GM12801 (cell line): ENCODE measurements around the gene IL31RA.

Experiments
- TF ChIP-seq, protein P1 (sequence below): IDR thresholded peaks from one replicate; pipeline ENCODE4 v1.5.1; 2011; ENCODE audit warnings: control low read depth; ENCODE audit not compliant: insufficient read length; ENCODE audit errors: extremely low read depth

The IL31RA gene

DNA sequence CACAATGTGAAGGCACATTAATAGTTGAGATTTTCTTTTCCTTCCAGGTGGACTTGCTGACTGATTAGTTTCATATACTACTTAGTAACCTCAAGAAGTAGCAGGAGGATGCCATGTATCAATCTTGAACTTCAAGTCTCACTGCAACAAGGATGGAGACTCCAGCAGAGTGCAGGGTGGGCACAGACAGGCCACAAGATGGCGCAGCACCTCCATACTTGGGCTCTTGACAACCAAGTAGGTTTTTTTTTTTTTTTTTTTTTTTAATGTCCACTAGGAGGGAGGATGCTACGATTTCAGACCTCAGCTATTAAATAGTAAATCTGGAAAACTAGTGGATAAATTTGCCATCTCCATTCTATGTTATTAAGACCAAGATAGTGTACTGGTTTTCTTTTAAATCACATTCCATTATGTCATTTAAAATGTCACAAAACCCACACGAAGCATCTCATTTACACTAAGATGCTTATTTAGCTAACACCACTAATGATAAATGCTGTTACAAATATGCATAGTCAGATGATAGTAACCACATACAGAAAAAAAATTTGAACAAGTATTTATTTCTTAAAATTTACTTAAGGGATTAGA, 85.0 kb downstream of the IL31RA start:
- TF ChIP-seq, protein P1, sequence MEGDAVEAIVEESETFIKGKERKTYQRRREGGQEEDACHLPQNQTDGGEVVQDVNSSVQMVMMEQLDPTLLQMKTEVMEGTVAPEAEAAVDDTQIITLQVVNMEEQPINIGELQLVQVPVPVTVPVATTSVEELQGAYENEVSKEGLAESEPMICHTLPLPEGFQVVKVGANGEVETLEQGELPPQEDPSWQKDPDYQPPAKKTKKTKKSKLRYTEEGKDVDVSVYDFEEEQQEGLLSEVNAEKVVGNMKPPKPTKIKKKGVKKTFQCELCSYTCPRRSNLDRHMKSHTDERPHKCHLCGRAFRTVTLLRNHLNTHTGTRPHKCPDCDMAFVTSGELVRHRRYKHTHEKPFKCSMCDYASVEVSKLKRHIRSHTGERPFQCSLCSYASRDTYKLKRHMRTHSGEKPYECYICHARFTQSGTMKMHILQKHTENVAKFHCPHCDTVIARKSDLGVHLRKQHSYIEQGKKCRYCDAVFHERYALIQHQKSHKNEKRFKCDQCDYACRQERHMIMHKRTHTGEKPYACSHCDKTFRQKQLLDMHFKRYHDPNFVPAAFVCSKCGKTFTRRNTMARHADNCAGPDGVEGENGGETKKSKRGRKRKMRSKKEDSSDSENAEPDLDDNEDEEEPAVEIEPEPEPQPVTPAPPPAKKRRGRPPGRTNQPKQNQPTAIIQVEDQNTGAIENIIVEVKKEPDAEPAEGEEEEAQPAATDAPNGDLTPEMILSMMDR, result peak; percentile 22

DNA sequence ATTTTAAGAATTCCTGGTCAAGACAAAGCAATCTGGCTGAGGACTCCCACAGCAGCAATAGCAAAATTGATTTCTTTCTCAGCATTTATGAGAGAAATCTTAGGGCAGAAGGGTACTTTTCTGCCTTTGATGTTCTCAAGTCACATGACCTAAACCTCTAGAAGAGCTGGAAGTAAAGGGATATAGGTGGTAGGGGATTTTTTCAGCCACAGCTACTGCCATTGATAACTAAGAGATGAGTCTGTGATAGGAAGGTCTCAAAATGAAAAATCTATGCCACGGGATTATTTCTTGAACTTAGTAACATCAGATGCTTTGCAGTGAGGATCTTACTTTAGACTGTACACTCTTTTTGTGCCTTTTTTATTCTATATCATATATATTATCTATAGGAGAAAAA, 108.1 kb downstream of the IL31RA start:
- TF ChIP-seq, protein P1, result no peak

DNA sequence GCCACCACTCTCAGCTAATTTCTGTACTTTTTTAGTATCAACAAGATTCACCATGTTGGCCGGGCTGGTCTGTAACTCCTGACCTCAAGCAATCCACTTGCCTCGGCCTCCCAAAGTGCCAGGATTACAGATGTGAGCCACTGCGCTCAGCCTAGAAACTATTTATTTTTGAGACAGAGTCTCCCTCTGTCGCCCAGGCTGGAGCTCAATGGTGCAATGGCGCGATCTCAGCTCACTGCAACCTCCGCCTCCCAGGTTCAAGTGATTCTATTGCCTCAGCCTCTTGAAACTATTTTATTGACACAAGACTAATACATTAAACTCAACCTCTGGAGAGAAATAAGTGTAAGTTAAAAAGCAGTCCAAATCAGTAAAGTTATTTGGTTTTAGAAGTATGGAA, 109.6 kb downstream of the IL31RA start:
- TF ChIP-seq, protein P1, result no peak

DNA sequence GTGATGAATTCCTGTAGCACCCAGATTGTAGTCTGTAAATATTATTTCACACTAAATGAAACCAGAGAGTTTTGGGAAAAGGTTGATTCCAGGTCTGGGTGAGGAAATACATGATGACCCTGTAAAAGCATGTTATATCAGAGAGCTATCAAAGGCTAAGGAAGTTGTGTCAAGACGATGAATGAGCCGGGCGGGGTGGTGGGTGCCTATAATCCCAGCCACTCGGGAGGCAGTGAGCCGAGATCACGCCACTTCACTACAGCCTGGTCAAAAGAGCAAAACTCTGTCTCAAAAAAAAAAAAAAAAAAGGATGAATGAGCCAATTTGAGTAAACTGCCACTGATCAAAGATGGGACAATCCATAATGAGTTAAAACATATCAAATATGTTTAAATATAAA, 114.4 kb downstream of the IL31RA start:
- TF ChIP-seq, protein P1, result no peak

DNA sequence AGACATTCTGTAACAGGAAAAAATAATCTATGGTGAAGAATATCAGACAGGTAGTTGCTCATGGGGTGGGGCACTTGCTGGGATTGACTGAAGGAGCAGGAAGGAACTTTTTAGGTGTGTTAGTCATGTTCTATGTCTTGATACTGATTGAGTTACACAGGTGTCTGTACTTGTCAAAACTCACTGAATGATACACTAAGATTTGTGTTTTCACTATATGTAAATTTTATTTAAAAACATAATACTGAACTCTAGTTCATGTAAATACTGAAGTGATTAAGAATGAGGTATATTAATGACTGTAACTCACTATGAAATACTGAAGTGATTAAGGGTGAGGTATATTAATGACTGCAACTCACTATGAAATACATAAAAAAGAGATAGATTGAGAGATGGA, 115.1 kb downstream of the IL31RA start:
- TF ChIP-seq, protein P1, result no peak

DNA sequence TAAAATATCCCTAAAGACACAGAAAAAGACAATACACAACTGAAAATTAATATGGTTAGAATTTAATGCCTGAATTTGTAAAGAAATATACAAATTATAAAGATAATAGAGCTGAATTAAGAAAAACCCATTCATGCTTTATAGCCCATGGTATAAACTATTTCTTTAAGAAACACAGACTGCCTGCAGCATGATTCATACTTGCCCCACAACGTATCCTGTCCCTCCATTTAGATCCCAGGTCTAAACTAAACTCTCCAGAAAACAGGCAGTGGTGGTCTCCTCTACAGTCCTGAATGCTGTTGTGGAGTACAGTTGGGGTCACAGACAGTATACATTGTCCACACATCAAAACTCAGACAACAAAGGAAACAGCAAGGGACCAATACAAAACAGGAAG, 118.8 kb downstream of the IL31RA start:
- TF ChIP-seq, protein P1, result no peak
